ENCODE measurements around the gene GIN1. TPM values are rescaled to one million over a fixed set of nuclear protein-coding genes. Genes with fewer than 3 reads are reported as not detected.
"Not testable (repeated sequence)": the region's sequence is repeated elsewhere in the genome, so short reads cannot be mapped to it uniquely, and the experiment has no call there.

Gene GIN1
- total and polyA plus RNA-seq, 2 donors from 2014 or later, result 6.3 to 8.1 TPM

DNA sequence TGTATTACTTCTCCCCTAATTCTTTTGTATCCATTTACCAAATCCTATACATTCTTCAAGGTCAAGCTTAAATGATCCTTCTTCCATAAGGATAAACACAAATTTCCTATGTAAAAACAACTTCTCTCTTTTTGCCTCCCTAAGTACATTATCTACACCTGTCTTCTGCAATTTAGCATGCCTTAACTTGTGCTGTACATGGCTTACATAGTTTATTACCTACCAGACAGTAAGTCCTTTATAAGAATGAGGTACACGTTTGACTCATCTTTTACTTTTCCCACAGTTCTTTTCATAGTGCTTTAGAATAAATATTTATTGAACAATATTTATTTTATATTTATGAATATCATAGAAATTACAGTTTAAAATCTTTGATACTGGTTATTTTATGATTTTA is 33.4 kb downstream of the GIN1 start:
- peaks cover 0 to 6% (median 0%) of the 10 kb centered on the region in 3 donors for H3K36me3 ChIP-seq (ENCODE audit: control insufficient read depth in 2 of 3, insufficient read depth in 3 of 3, low read length in 3 of 3)
- H3K9ac ChIP-seq (ENCODE audit: low read length in 3 of 3), result no peak overlapping the region
- peaks cover 0 to 18% (median 0%) of the 10 kb centered on the region in 3 donors for H3K9me3 ChIP-seq (ENCODE audit: control insufficient read depth in 2 of 3, insufficient read depth in 1 of 3, low read length in 3 of 3)
- intact Hi-C loops (cut with DNase I), result no loop called here
- H3K27ac ChIP-seq (ENCODE audit: low read depth in 2 of 2, low read length in 2 of 2), result no peak overlapping the region
- H3K4me3 ChIP-seq (ENCODE audit: low read length in 3 of 3), result no peak overlapping the region
- DNase-seq (no peak), FAIRE-seq (no peak)
- TF ChIP-seq, protein P1, sequence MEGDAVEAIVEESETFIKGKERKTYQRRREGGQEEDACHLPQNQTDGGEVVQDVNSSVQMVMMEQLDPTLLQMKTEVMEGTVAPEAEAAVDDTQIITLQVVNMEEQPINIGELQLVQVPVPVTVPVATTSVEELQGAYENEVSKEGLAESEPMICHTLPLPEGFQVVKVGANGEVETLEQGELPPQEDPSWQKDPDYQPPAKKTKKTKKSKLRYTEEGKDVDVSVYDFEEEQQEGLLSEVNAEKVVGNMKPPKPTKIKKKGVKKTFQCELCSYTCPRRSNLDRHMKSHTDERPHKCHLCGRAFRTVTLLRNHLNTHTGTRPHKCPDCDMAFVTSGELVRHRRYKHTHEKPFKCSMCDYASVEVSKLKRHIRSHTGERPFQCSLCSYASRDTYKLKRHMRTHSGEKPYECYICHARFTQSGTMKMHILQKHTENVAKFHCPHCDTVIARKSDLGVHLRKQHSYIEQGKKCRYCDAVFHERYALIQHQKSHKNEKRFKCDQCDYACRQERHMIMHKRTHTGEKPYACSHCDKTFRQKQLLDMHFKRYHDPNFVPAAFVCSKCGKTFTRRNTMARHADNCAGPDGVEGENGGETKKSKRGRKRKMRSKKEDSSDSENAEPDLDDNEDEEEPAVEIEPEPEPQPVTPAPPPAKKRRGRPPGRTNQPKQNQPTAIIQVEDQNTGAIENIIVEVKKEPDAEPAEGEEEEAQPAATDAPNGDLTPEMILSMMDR (IDR thresholded peaks at IDR 0.05; ENCODE audit: borderline replicate concordance, extremely low read depth, insufficient read depth), result no peak
- no peaks in the 10 kb centered on the region for H3K4me1 ChIP-seq (ENCODE audit: control insufficient read depth in 2 of 3, insufficient read depth in 2 of 3, low read depth in 1 of 3, low read length in 3 of 3)
- H3K27me3 ChIP-seq (ENCODE audit: control insufficient read depth, insufficient read depth, low read length), result no peaks in the 10 kb centered on the region

DNA sequence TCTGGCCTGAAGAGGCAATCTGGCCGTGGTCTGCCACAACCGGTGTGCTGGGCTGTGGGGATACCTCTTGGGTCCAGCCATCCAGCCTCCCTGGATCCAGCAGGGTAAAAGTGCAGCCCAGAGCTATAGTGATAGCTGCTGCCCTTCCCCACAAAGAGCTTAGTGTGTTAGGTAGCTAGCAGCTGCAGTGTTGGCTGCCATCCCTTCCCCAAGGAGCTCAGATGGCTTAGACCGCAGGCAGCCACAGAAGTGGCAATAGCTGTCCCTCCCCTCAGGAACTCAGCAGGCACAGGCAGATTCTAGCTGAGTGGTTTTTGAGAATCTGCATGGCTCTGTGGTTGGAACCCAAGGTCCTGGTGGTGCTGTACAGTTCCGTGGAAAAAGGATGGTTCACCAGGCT is 40.1 kb downstream of the GIN1 start:
- no peak overlapping the region for H3K27ac ChIP-seq (ENCODE audit: low read depth in 2 of 2, low read length in 2 of 2)
- intact Hi-C loops (cut with DNase I), result no loop called here
- peaks cover 0 to 65% (median 8%) of the 10 kb centered on the region in 3 donors for H3K9me3 ChIP-seq (ENCODE audit: control insufficient read depth in 2 of 3, insufficient read depth in 1 of 3, low read length in 3 of 3)
- TF ChIP-seq, protein P1 (IDR thresholded peaks at IDR 0.05; ENCODE audit: borderline replicate concordance, extremely low read depth, insufficient read depth), result no peak
- H3K27me3 ChIP-seq (ENCODE audit: control insufficient read depth, insufficient read depth, low read length), result no peaks in the 10 kb centered on the region
- DNase-seq (no peak), FAIRE-seq (no peak)
- no peak overlapping the region for H3K4me3 ChIP-seq (ENCODE audit: low read length in 3 of 3)
- no peak overlapping the region for H3K9ac ChIP-seq (ENCODE audit: low read length in 3 of 3)
- no peaks in the 10 kb centered on the region for H3K4me1 ChIP-seq (ENCODE audit: control insufficient read depth in 2 of 3, insufficient read depth in 2 of 3, low read depth in 1 of 3, low read length in 3 of 3)
- peaks cover 0 to 4% (median 0%) of the 10 kb centered on the region in 3 donors for H3K36me3 ChIP-seq (ENCODE audit: control insufficient read depth in 2 of 3, insufficient read depth in 3 of 3, low read length in 3 of 3)

- Histone ChIP-seq H3K4me1 (ENCODE audit: control insufficient read depth in 2 of 3, insufficient read depth in 2 of 3, low read depth in 1 of 3, low read length in 3 of 3) (no peaks in the 10 kb centered on the region), H3K36me3 (ENCODE audit: control insufficient read depth in 2 of 3, insufficient read depth in 3 of 3, low read length in 3 of 3) (no peaks in the 10 kb centered on the region), H3K27me3 (ENCODE audit: control insufficient read depth, insufficient read depth, low read length) (no peaks in the 10 kb centered on the region), H3K9me3 (ENCODE audit: control insufficient read depth in 2 of 3, insufficient read depth in 1 of 3, low read length in 3 of 3) (peaks cover 0 to 52% (median 8%) of the 10 kb centered on the region in 3 donors), H3K27ac (ENCODE audit: low read depth in 2 of 2, low read length in 2 of 2) (no peak overlapping the region), H3K9ac (ENCODE audit: low read length in 3 of 3) (no peak overlapping the region), H3K4me3 (ENCODE audit: low read length in 3 of 3) (no peak overlapping the region)
- intact Hi-C loops (cut with DNase I), result no loop called here
- DNase-seq, result no peak
- no peak for FAIRE-seq
- TF ChIP-seq, protein P1 (IDR thresholded peaks at IDR 0.05; ENCODE audit: borderline replicate concordance, extremely low read depth, insufficient read depth), result no peak
These were observed 44.5 kb downstream of the GIN1 start for GRCh38 chr5:103075442-103075841.

DNA sequence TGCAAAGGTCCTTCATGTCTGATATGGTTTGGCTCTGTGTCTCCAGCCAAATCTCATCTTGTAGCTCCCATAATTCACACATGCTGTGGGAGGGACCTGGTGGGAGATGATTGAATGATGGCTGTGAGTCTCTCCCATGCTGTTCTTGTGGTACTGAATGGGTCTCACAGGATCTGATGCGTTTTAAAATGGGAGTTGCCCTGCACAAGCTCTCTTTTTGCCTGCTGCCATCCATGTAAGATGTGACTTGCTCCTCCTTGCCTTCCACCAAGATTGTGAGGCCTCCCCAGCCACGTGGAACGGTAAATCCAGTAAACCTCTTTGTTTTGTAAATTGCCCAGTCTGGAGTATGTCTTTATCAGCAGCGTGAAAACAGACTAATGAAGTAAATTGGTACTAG is 46.4 kb downstream of the GIN1 start:
- FAIRE-seq; H3K9ac ChIP-seq (ENCODE audit: low read length in 3 of 3); H3K4me3 ChIP-seq (ENCODE audit: low read length in 3 of 3); H3K27ac ChIP-seq (ENCODE audit: low read depth in 2 of 2, low read length in 2 of 2); H3K36me3 ChIP-seq (ENCODE audit: control insufficient read depth in 2 of 3, insufficient read depth in 3 of 3, low read length in 3 of 3); H3K27me3 ChIP-seq (ENCODE audit: control insufficient read depth, insufficient read depth, low read length); DNase-seq; H3K4me1 ChIP-seq (ENCODE audit: control insufficient read depth in 2 of 3, insufficient read depth in 2 of 3, low read depth in 1 of 3, low read length in 3 of 3); intact Hi-C loops (cut with DNase I): not testable (repeated sequence)
- H3K9me3 ChIP-seq (ENCODE audit: control insufficient read depth in 2 of 3, insufficient read depth in 1 of 3, low read length in 3 of 3), result peaks cover 0 to 34% (median 5%) of the 10 kb centered on the region in 3 donors

Measured in kidney (tissue), 14 donors.